ENCODE measurements around the gene HLX.
A peak's percentile ranks its signal among the peaks of the same experiment; 100 is the strongest.

The HLX gene

GRCh38 chr1:220894025-220894923, 15.0 kb downstream of the HLX start:
- Histone ChIP-seq H3K4me3 (peak overlapping the region in 6 of 7 experiments; percentile 7 to 28 (median 22)), H3K27ac (no peak overlapping the region)

- no peak overlapping the region for H3K4me3 ChIP-seq
- no peak overlapping the region for H3K27ac ChIP-seq
Measured at GRCh38 chr1:220894924-220895256, 15.6 kb downstream of the HLX start.

- H3K4me3 ChIP-seq, result no peak overlapping the region
- no peak overlapping the region for H3K27ac ChIP-seq
Measured at GRCh38 chr1:220895412-220895946, 16.2 kb downstream of the HLX start.

GRCh38 chr1:220896092-220896491, 16.8 kb downstream of the HLX start:
- Histone ChIP-seq H3K27ac (no peak overlapping the region), H3K4me3 (no peak overlapping the region)

GRCh38 chr1:220900842-220901241, 21.6 kb downstream of the HLX start:
- Histone ChIP-seq H3K27ac (no peak overlapping the region), H3K4me3 (no peak overlapping the region)

GRCh38 chr1:220901881-220902280, 22.6 kb downstream of the HLX start:
- no peak overlapping the region for H3K27ac ChIP-seq
- no peak overlapping the region for H3K4me3 ChIP-seq

GRCh38 chr1:220902916-220903315, 23.7 kb downstream of the HLX start:
- Histone ChIP-seq H3K4me3 (no peak overlapping the region), H3K27ac (no peak overlapping the region)

- no peak overlapping the region for H3K4me3 ChIP-seq
- no peak overlapping the region for H3K27ac ChIP-seq
Measured at GRCh38 chr1:220904876-220905275, 25.6 kb downstream of the HLX start.

GRCh38 chr1:220905650-220906560, 26.7 kb downstream of the HLX start:
- no peak overlapping the region for H3K4me3 ChIP-seq
- no peak overlapping the region for H3K27ac ChIP-seq

GRCh38 chr1:220906561-220907334, 27.5 kb downstream of the HLX start:
- no peak overlapping the region for H3K4me3 ChIP-seq
- H3K27ac ChIP-seq, result no peak overlapping the region

- Histone ChIP-seq H3K4me3 (no peak overlapping the region), H3K27ac (no peak overlapping the region)
Measured at GRCh38 chr1:220908757-220909156, 29.5 kb downstream of the HLX start.

GRCh38 chr1:220910021-220910420, 30.8 kb downstream of the HLX start:
- Histone ChIP-seq H3K4me3 (no peak overlapping the region), H3K27ac (no peak overlapping the region)

GRCh38 chr1:220914283-220915116, 35.3 kb downstream of the HLX start:
- Histone ChIP-seq H3K4me3 (no peak overlapping the region), H3K27ac (no peak overlapping the region)

GRCh38 chr1:220915117-220915440, 35.8 kb downstream of the HLX start:
- no peak overlapping the region for H3K4me3 ChIP-seq
- H3K27ac ChIP-seq, result no peak overlapping the region

GRCh38 chr1:220915954-220916353, 36.7 kb downstream of the HLX start:
- H3K27ac ChIP-seq, result no peak overlapping the region

GRCh38 chr1:220917101-220917500, 37.9 kb downstream of the HLX start:
- Histone ChIP-seq H3K27ac (no peak overlapping the region), H3K4me3 (no peak overlapping the region)

More at GRCh38 chr1:220915954-220916353, 36.7 kb downstream of the HLX start:
- H3K4me3 ChIP-seq, result no peak overlapping the region

- H3K27ac ChIP-seq, result no peak overlapping the region
- no peak overlapping the region for H3K4me3 ChIP-seq
Measured at GRCh38 chr1:220917535-220918209, 38.4 kb downstream of the HLX start.

- Histone ChIP-seq H3K4me3 (no peak overlapping the region), H3K27ac (no peak overlapping the region)
Measured at GRCh38 chr1:220918285-220918951, 39.2 kb downstream of the HLX start.

All from skin epidermis (tissue), 12 donors.